LNCAP (cell line): ENCODE measurements around the gene ASS1.

ENCODE experiments used
- TF ChIP-seq, protein P1 (sequence below): fragments of 450-650 bp; IDR thresholded peaks from 2 replicates; pipeline ENCODE4 v1.5.1; 2017; ENCODE audit warnings: mild to moderate bottlenecking

The ASS1 gene

DNA sequence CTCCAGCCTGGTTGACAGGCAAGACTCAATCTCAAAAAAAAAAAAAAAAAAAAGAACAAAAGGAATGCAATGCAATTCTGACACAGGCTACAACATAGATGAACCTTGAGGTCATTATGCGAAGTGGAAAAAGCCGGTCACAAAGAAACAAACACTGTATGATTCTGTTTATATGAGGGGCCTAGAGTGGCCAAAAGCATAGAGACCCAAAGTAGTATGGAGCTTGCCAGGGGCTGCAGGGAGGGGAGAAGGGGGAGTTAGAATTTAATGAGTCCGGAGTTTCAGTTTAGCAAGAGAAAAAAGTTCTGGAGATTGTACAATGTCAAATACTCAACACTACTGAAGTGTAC lies 33.2 kb upstream of the ASS1 start:
- TF ChIP-seq, protein P1, sequence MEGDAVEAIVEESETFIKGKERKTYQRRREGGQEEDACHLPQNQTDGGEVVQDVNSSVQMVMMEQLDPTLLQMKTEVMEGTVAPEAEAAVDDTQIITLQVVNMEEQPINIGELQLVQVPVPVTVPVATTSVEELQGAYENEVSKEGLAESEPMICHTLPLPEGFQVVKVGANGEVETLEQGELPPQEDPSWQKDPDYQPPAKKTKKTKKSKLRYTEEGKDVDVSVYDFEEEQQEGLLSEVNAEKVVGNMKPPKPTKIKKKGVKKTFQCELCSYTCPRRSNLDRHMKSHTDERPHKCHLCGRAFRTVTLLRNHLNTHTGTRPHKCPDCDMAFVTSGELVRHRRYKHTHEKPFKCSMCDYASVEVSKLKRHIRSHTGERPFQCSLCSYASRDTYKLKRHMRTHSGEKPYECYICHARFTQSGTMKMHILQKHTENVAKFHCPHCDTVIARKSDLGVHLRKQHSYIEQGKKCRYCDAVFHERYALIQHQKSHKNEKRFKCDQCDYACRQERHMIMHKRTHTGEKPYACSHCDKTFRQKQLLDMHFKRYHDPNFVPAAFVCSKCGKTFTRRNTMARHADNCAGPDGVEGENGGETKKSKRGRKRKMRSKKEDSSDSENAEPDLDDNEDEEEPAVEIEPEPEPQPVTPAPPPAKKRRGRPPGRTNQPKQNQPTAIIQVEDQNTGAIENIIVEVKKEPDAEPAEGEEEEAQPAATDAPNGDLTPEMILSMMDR = no peak

DNA sequence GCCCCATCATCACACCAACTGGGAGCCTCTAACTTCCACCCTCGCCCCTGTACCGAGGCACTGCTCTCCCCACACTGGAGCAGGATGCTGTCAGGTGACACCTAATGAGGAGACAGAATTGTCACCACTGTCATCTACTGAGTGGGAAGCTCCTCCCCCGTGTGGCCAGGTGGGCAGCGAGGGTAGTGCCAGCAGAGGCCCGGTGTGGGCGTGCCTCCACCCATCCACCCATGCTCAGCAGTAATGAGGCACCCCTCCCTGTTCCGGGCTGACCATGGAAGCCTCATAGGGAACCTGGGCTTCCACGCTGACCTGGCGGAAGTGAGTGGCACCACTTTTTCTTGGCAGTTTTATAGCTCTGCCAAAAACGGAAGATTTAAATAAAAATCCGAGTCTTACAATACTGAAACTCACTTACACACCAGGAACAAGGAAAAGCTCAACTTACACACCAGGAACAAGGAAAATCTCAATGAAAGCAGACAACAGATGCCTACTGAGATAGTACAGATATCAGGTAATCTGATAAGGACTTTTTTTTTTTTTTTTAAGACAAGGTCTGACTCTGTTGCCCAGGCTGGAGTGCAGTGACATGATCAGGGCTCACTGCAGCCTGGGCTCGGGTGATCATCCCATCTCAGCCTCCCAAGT lies 30.6 kb upstream of the ASS1 start:
- TF ChIP-seq, protein P1 = no peak

DNA sequence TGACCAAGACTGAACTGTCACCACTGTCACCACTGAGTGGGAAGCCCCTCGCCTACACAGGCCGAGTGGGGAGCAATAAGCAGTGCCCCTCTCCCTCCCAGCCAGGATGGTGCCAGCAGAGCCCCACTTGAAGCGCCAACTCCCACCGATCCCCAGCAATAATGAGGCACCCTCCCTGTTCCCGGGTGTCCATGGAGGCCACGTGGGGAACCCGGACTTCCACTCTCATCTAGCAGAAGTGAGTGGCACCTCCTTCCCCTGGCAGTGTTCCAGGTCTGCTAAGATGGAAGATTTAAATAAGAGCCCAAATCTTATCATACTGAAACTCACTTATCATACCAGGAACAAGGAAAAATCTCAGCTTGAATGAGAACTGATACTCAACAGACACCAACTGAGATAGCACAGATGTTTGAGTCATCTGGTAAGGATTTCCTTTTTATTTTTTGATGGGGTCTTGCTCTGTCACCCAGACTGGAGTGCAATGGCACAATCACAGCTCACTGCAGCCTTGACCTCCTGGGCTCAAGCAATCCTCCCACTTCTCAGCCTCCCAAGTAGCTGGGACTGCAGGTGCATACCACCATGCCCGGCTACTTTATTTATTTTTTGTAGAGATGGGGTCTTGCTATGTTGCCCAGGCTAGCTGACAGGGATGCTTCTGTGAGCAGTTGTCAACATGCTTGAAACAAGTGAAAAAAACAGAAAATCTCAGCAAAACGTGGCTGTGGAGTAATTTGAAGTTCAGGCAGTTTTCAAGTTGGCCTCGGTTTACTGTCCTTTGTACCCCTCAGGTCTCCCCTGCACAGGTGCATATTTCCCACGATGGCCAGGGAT lies 29.6 kb upstream of the ASS1 start:
- TF ChIP-seq, protein P1 = no peak

DNA sequence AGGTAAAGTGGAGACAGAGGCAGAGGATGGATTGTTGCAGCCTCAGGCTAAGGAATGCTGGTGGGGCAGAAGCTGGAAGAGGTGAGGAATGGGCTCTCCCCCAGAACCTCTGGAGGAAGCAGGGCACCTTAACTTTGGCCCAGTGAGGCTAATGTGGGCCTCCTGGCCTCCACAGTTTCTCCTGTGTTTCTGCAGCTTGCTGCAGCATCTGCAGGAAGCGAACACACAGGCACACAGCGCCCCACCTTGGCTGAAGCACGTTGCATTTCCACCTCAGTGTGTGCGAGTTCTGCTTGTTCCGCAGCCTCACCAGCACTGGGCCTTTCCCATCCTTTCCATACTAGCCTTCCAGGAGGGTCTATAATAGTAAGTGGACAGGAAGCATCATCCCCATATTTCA lies 27.2 kb upstream of the ASS1 start:
- TF ChIP-seq, protein P1 = no peak; the same call in 1 of the 2 replicates

DNA sequence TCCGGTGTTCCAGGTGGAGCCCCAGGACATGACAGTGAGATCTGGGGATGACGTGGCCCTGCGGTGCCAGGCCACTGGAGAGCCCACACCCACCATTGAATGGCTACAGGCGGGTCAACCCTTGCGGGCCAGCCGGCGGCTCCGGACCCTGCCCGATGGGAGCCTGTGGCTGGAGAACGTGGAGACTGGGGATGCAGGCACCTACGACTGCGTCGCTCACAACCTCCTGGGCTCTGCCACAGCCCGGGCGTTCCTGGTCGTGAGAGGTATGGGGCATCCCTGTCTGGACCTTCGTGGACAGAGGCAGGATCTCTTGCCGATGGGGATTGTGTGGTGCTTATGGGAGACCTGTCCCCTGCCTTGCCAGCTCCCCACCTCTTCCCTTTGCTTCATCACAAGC lies 26.0 kb upstream of the ASS1 start:
- TF ChIP-seq, protein P1 = no peak

DNA sequence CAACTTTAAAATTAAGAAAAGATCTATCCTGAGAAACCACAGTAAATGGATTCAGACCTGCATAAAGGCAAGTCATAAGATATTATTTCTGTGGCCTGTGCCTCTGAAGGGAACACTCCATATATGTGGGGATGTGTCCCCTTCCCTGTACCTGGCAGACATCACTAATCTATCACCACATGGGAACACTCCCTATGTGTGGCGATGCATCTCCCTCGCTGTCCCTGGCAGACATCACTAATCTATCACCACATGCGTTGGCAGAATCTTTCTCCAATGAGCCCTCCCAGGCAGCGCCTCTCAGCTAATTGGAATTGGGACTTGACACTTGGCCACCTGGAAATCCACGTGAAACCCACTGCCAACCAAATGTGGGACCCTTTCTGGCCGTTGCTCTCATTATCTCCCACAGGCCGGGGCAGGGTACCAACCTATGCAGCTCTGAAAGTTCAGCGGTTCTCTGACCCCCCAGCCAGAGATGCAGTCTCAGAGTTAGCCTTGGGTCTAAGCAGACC lies 25.2 kb upstream of the ASS1 start:
- TF ChIP-seq, protein P1 = no peak

DNA sequence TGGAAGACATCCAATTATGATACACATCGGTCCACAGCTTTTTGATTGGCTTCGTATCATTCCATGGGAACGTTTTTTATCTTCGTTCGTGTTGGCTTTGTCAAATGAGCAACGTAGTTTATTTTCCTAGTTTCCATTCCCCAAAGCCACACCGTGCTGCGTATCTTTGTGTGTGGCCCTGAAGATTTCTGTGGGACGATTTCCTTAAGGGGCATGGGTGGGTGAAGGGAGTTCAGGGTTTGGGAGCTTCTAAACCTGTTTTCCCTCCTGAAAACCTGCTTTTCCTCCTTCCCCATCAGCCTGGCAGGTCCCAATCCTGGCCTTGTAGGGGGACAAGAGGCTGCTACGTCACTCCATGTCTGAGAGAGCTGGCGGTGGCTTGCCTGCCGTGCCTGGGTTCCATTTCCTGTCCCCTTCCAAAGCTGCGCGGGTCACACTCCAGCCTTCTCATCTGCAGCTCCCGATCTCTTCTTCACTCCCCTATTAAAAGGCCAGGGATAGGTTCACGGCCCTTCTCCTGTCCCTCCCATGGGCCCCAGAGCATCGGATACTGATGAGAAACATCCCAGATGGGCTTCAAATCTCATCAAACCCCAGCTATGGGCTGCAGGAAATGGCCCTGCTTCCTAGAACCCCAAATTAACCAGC lies 23.5 kb upstream of the ASS1 start:
- TF ChIP-seq, protein P1 = no peak
